Measurements from ENCODE around the gene MYO15B.

DNA sequence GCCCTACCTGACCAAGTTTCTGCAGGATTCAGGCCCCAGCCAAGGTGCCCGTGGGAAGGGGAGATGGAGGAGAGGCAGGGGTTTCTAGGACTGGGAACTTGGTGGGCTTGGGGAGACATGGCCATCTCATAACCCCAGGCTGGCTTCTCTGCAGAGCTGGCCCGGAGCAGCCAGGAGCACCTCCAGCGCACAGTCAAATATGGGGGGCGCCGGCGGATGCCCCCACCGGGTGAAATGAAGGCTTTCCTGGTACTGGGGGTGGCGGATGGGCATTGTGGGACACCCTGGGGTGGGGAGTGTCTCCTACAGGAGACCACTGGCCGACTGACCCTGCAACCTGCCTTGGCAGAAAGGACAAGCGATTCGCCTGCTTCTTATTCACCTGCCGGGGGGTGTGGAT lies 36.4 kb downstream of the MYO15B start:
- TF ChIP-seq, protein P1, sequence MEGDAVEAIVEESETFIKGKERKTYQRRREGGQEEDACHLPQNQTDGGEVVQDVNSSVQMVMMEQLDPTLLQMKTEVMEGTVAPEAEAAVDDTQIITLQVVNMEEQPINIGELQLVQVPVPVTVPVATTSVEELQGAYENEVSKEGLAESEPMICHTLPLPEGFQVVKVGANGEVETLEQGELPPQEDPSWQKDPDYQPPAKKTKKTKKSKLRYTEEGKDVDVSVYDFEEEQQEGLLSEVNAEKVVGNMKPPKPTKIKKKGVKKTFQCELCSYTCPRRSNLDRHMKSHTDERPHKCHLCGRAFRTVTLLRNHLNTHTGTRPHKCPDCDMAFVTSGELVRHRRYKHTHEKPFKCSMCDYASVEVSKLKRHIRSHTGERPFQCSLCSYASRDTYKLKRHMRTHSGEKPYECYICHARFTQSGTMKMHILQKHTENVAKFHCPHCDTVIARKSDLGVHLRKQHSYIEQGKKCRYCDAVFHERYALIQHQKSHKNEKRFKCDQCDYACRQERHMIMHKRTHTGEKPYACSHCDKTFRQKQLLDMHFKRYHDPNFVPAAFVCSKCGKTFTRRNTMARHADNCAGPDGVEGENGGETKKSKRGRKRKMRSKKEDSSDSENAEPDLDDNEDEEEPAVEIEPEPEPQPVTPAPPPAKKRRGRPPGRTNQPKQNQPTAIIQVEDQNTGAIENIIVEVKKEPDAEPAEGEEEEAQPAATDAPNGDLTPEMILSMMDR (IDR thresholded peaks at IDR 0.05) = no peak
- TF ChIP-seq EZH2 (IDR thresholded peaks at IDR 0.05; ENCODE audit: borderline replicate concordance, insufficient read depth, low read depth, low read length, poor library complexity, severe bottlenecking) = no peak
